ENCODE results near the gene RALGAPA1. TPM values are rescaled to one million over a fixed set of nuclear protein-coding genes. Genes with fewer than 3 reads are reported as not detected.

The RALGAPA1 gene
- total RNA-seq, 3 donors from 2014 or later: 37.3 to 44.2 (median 41.9) TPM

DNA sequence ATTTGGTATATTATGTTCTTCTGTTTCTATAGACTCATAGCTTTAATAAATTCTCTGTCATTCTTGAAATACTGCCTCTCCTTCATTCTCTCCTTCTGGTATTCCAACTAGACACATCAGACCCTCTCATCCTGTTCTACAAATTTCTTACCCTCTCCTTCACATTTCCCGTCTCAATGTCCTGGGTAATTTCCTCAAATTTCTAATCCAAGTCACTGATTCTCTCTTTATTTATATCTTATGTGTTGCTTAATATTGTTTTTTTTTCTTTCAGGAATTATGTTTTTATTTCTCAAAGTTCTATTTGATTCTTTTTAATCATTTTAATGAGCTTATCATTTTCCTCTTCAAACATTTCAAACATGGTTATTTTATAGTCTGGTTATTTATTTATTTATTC is 94.0 kb downstream of the RALGAPA1 start:
- no peak for DNase-seq
- Mint-ChIP-seq H3K4me1 (ENCODE audit: low read depth) (no peaks in the 10 kb centered on the region), H3K4me3 (no peak overlapping the region), H3K36me3 (ENCODE audit: insufficient read depth) (peaks cover 29% of the 10 kb centered on the region), H3K27me3 (ENCODE audit: low read depth) (no peaks in the 10 kb centered on the region), H3K9me3 (no peaks in the 10 kb centered on the region)
- no peak for ATAC-seq

DNA sequence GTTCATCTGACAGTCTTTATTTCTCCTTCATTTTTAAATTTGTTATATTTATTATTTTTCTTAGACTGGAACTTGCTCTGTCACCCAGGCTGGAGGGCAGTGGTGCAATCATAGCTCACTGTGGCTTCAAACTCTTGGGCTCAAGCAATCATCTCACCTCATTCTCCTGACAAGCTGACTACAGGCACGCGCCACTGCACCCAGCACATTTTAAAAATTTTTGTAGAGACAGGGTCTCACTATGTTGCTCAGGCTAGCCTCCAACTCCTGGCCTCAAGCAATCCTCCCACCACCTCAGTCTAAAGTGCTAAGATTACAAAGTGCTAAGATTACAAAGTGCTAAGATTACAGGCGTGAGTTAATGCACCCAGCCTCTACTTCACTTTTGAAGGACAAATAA is 96.6 kb downstream of the RALGAPA1 start:
- Mint-ChIP-seq H3K4me3 (no peak overlapping the region), H3K4me1 (ENCODE audit: low read depth) (no peaks in the 10 kb centered on the region), H3K36me3 (ENCODE audit: insufficient read depth) (peaks cover 44% of the 10 kb centered on the region), H3K27me3 (ENCODE audit: low read depth) (no peaks in the 10 kb centered on the region), H3K9me3 (no peaks in the 10 kb centered on the region)
- ATAC-seq (no peak), DNase-seq (no peak)

DNA sequence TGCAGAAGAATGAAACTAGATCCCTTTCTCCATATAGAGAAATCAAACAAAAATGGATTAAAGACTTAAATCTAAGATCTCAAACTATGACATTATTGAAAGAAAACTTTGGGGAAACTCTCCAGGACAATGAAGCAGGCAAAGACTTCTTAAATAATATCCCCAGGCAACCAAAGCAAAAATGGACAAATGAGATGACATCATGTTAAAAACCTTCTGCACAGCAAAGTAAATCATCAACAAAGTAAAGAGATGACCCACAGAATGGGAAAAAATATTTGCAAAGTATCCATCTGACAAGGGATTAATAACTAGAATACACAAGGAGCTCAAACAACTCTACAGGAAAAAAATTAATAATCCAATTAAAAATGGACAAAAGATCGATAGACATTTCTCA is 101.0 kb downstream of the RALGAPA1 start:
- ATAC-seq (no peak), DNase-seq (no peak)
- Mint-ChIP-seq H3K4me3 (no peak overlapping the region), H3K9me3 (no peaks in the 10 kb centered on the region), H3K36me3 (ENCODE audit: insufficient read depth) (peaks cover 49% of the 10 kb centered on the region), H3K27me3 (ENCODE audit: low read depth) (no peaks in the 10 kb centered on the region), H3K4me1 (ENCODE audit: low read depth) (peaks cover 2% of the 10 kb centered on the region)

DNA sequence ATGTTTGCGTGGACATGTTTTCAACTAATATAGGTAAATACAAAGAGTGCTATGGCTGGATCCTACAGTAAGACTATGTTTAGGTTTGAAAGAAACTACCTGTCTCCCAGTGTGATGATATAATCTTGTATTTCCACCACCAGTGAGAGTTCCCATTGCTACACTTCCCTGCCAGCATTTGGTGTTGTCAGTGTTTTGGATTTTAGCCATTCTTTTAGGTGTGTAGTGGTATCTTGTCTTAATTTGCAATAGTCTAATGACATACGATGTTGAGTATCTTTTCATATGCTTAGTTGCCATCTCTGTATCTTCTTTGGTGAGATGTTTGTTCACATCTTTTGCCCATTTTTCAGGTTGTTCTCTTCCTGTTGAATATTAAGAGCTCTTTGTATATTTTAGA is 103.5 kb downstream of the RALGAPA1 start:
- DNase-seq (no peak), ATAC-seq (no peak)
- peaks cover 2% of the 10 kb centered on the region for H3K4me1 Mint-ChIP-seq (ENCODE audit: low read depth)
- no peak overlapping the region for H3K4me3 Mint-ChIP-seq
- H3K36me3 Mint-ChIP-seq (ENCODE audit: insufficient read depth): peaks cover 49% of the 10 kb centered on the region
- H3K27me3 Mint-ChIP-seq (ENCODE audit: low read depth): no peaks in the 10 kb centered on the region
- no peaks in the 10 kb centered on the region for H3K9me3 Mint-ChIP-seq

DNA sequence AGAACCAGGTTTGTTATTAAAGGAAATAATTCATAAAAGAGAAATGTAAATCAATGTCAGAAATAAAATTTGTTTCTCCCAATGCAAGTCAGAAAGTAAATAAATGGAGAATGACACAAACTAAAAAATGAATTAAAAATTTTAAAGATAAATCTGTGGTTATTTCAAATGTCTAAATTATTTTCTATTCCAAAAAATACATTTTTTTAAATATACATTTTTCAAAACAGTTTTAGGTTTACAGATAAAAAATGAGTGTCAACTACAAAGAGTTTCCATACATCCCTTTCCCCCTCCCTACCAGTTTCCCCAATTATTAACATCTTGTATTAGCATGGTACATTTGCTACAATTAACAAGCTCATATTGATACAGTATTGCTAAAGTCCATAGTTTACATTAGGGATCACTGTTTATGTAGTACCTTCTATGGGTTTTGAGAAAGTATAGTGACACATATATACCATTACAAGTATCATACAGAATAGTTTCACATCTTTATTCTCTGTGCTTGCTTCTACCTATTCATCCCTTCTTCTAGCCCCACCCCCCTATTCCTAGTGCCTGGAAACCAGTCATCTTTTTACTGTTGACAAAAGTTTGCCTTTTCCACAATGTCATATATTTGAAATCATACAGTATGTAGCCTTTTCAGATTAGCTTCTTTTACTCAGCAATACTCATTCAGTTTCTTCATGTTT is 104.2 kb downstream of the RALGAPA1 start:
- Mint-ChIP-seq H3K36me3 (ENCODE audit: insufficient read depth) (peaks cover 48% of the 10 kb centered on the region), H3K9me3 (no peaks in the 10 kb centered on the region), H3K4me1 (ENCODE audit: low read depth) (peaks cover 2% of the 10 kb centered on the region), H3K4me3 (no peak overlapping the region), H3K27me3 (ENCODE audit: low read depth) (no peaks in the 10 kb centered on the region)
- DNase-seq (no peak), ATAC-seq (peak in 1 of 2 donors; percentile 23)

DNA sequence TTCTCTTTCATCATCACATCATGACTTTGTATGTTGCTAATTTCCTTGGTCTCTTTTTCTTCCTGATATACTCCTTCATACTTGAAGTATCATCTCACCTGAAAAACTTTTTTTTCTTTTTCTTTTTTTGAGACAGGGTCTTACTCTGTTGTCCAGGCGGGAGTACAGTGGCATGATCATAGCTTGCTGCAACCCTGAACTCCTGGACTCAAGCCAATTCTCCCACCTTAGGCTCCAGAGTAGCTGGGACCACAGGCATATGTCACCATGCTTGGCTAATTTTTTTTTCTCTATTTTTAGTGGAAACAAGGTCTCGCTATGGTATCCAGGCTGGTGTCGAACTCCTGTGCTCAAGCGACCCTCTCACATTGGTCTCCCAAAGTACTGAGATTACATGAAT is 107.6 kb downstream of the RALGAPA1 start:
- Mint-ChIP-seq H3K4me3 (no peak overlapping the region), H3K36me3 (ENCODE audit: insufficient read depth) (peaks cover 28% of the 10 kb centered on the region), H3K27me3 (ENCODE audit: low read depth) (no peaks in the 10 kb centered on the region), H3K4me1 (ENCODE audit: low read depth) (peaks cover 8% of the 10 kb centered on the region), H3K9me3 (no peaks in the 10 kb centered on the region)
- DNase-seq (no peak), ATAC-seq (no peak)

DNA sequence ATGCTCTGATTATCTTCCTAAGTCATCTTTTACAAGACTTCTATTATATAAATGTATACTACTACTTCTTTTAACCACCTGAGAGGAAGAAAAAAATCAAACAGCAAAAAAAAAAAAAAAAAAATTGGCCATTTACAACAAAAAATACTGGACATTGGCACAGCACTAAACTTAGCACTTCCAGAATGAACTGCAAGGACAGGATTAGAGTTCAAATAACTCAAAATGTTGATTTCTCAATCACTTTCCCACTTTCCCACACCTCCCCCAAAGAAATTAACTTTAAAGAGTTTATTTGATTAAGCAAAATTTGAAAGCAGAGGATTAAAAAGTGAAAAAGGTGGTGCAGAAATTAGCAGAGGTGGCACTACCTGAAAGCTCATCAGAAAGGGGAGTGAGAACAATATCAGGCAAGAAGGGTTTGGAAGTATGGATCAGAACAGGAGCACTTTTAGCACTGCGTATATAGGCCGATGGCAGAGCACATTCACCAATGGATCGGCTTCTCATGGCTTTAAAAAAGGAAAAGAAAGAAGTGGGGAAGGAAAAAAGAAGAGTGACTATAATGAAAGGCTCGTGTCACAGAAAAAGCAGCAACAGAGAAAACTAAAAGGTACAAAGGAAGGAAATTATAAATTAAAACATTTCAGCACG is 109.2 kb downstream of the RALGAPA1 start:
- no peak overlapping the region for H3K4me3 Mint-ChIP-seq
- H3K36me3 Mint-ChIP-seq (ENCODE audit: insufficient read depth): peaks cover 17% of the 10 kb centered on the region
- H3K4me1 Mint-ChIP-seq (ENCODE audit: low read depth): peaks cover 6% of the 10 kb centered on the region
- ATAC-seq (no peak), DNase-seq (no peak)
- H3K9me3 Mint-ChIP-seq: no peaks in the 10 kb centered on the region
- no peaks in the 10 kb centered on the region for H3K27me3 Mint-ChIP-seq (ENCODE audit: low read depth)

DNA sequence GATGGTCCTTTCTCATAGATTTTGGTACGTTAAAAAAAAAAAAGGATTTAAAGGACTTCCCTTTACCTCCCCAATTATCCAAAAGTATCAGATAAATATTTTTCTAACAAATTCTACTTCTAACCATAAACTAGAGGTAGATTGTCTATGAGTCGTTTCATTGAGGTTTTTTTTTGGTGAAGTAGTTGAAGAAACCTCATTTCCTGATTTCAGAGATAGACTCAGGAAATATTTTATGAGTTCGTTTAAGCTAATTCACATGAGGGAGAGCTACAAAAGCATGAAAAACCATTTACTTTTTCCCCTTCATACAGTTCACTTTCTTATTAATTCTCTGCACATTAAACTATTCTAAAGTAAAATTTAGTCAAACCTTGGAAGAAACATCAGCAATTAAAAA is 112.5 kb downstream of the RALGAPA1 start:
- no peak for DNase-seq
- no peaks in the 10 kb centered on the region for H3K27me3 Mint-ChIP-seq (ENCODE audit: low read depth)
- H3K4me3 Mint-ChIP-seq: no peak overlapping the region
- ATAC-seq: no peak
- H3K9me3 Mint-ChIP-seq: no peaks in the 10 kb centered on the region
- peaks cover 8% of the 10 kb centered on the region for H3K36me3 Mint-ChIP-seq (ENCODE audit: insufficient read depth)
- peaks cover 6% of the 10 kb centered on the region for H3K4me1 Mint-ChIP-seq (ENCODE audit: low read depth)

DNA sequence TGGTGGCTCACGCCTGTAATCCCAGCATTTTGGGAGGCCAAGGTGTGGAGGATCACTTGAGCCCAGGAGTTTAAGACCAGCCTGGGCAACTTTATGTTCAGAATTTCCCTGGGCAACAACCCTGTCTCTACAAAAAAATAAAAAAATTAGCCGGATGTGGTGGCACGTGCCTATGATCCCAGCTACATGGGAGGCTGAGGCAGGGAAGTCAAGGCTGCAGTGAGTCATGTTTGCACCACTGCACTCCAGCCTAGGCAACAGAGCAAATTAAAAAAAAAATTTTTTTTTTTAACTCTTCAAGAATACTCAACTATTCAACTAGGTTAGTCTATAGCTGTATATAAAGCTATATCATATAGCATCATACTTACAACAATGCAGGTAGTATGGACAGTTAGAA is 113.0 kb downstream of the RALGAPA1 start:
- Mint-ChIP-seq H3K27me3 (ENCODE audit: low read depth) (no peaks in the 10 kb centered on the region), H3K4me3 (no peak overlapping the region), H3K9me3 (no peaks in the 10 kb centered on the region), H3K4me1 (ENCODE audit: low read depth) (peaks cover 6% of the 10 kb centered on the region), H3K36me3 (ENCODE audit: insufficient read depth) (peaks cover 8% of the 10 kb centered on the region)
- ATAC-seq (no peak), DNase-seq (no peak)

DNA sequence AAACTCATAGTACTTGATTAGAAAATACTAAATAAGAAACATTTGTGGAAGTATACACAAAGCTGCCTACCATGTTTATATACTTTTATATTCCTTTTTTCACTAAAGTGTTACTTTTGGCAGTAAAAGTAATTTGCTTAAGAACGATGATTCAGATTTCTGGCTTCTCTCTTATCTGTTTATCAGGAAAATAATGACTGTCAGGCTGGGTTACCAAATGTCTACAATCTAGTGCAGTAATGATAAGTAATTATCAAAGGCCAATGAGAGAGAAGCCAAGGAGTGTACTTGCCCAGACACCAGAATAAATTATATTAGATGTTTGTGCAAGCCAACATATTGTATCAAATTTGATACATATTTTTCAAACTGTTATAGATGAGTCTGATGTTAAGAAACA is 113.4 kb downstream of the RALGAPA1 start:
- peaks cover 8% of the 10 kb centered on the region for H3K36me3 Mint-ChIP-seq (ENCODE audit: insufficient read depth)
- H3K4me3 Mint-ChIP-seq: no peak overlapping the region
- H3K27me3 Mint-ChIP-seq (ENCODE audit: low read depth): no peaks in the 10 kb centered on the region

DNA sequence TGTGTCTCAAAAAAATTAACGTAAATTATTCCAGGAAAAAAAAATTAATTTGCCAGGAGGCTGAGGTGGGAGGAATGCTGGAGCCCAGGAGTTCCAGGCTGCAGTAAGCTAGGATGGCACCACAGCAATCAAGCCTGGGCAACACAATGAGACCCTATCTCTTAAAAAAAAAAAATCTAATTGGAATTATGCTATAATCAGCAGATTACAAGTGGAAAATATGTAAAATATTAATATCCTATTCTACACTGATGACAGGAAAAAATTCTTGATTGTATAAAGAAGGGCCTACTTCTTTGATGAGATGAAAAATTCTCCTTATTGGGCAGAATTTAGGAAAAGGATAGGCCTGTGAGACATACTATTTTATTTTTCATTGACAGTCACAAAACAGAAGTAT is 114.0 kb downstream of the RALGAPA1 start:
- Mint-ChIP-seq H3K27me3 (ENCODE audit: low read depth) (no peaks in the 10 kb centered on the region), H3K4me1 (ENCODE audit: low read depth) (peaks cover 6% of the 10 kb centered on the region), H3K36me3 (ENCODE audit: insufficient read depth) (peaks cover 6% of the 10 kb centered on the region), H3K9me3 (no peaks in the 10 kb centered on the region), H3K4me3 (no peak overlapping the region)
- ATAC-seq (no peak), DNase-seq (no peak)

More for the DNA sequence above, 113.4 kb downstream of the RALGAPA1 start:
- H3K4me1 Mint-ChIP-seq (ENCODE audit: low read depth): peaks cover 6% of the 10 kb centered on the region
- no peaks in the 10 kb centered on the region for H3K9me3 Mint-ChIP-seq
- ATAC-seq (no peak), DNase-seq (no peak)

DNA sequence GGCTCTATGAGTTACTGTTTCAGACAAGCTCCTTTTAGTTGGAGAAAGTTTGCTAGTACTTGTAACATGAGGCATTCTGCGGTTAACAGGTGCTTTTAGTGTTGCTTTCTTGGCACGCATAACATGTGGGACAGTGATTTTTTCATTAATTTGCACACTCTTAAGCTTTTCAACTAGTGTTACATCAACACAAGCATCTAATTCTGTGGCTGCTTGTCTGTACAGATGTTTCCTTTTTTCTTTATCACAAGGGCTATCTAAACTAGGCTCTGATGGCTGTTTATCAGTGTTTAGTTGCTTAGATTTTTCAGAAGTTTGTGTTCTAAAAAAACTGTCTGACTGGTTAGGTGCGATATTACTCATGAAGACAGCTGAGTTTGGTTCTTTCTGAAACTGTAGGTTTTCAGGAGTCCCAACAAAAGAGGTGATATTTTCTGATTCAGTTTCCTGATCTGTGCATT is 120.1 kb downstream of the RALGAPA1 start:
- Mint-ChIP-seq H3K9me3 (no peaks in the 10 kb centered on the region), H3K36me3 (ENCODE audit: insufficient read depth) (peaks cover 12% of the 10 kb centered on the region), H3K27me3 (ENCODE audit: low read depth) (no peaks in the 10 kb centered on the region), H3K4me3 (no peak overlapping the region), H3K4me1 (ENCODE audit: low read depth) (peaks cover 5% of the 10 kb centered on the region)
- DNase-seq (no peak), ATAC-seq (peak; percentile 69 to 74)

DNA sequence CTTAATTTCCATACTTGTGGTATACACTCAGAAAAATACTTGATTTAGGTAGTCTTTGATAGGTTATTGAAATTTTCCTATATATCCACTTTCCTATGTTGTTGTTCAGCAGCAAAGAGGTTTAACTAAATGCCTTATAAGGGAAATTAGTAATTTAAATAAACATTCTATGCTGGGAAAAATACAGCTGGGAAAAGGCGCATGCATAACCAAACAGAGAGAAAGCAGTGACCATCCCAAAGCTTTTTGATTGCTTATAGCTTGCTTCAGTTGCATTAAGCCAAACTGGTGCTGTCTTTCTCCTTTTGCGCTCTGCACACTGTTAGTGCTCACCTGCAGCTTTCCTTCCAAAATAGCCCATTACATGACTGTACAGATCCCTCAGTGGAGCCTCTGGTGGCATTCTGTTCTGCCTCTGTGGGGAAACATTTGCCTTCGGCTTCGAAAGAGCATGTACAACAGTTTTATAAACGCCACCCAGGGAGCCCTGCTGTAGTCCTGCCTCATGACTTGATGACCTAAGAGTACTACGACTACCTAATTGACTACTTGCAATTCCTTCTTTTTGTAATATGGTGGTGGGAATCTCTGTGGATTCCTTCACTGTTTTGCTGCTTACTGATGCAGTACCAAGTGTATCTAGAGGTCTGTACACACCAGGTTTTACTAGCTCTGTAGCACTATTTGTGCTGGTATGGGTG is 120.8 kb downstream of the RALGAPA1 start:
- H3K4me3 Mint-ChIP-seq: no peak overlapping the region
- no peak for DNase-seq
- H3K27me3 Mint-ChIP-seq (ENCODE audit: low read depth): no peaks in the 10 kb centered on the region
- H3K9me3 Mint-ChIP-seq: no peaks in the 10 kb centered on the region
- peaks cover 15% of the 10 kb centered on the region for H3K36me3 Mint-ChIP-seq (ENCODE audit: insufficient read depth)
- peaks cover 5% of the 10 kb centered on the region for H3K4me1 Mint-ChIP-seq (ENCODE audit: low read depth)
- no peak for ATAC-seq

DNA sequence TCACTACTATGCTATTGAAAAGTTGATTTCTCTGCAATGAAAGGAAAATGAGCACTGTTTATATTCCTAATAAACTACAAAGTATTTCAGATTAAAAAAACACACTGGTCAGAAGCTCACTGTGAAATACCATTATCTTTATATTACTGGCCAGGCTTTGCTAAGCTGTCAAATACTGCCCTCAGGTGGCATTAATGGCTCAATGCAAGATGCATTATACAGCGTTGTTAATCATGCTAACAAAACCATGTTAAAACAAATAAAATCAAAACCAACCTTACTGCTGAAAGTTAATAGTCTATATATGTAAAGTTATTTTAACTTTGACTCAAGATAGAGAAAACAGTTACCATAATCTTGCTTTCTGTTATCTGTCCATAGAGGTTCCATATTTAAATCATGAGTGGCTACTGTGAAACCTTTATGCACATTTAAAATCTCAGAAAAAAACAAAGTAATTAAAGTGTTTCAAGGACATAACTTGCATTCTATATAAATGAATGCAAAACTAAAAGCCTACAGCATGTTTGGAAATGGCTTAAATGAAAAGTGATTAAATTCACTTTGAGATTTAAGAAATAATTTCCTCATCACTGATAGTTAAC is 121.7 kb downstream of the RALGAPA1 start:
- ATAC-seq: peak in 1 of 2 donors; percentile 56
- H3K4me3 Mint-ChIP-seq: no peak overlapping the region

More for the DNA sequence above, 121.7 kb downstream of the RALGAPA1 start:
- DNase-seq: no peak
- Mint-ChIP-seq H3K27me3 (ENCODE audit: low read depth) (no peaks in the 10 kb centered on the region), H3K9me3 (no peaks in the 10 kb centered on the region), H3K36me3 (ENCODE audit: insufficient read depth) (peaks cover 15% of the 10 kb centered on the region), H3K4me1 (ENCODE audit: low read depth) (peaks cover 5% of the 10 kb centered on the region)
